ENCODE results near the gene TRAPPC3L.
A peak's percentile ranks its signal among the peaks of the same experiment; 100 is the strongest.

Gene TRAPPC3L

DNA sequence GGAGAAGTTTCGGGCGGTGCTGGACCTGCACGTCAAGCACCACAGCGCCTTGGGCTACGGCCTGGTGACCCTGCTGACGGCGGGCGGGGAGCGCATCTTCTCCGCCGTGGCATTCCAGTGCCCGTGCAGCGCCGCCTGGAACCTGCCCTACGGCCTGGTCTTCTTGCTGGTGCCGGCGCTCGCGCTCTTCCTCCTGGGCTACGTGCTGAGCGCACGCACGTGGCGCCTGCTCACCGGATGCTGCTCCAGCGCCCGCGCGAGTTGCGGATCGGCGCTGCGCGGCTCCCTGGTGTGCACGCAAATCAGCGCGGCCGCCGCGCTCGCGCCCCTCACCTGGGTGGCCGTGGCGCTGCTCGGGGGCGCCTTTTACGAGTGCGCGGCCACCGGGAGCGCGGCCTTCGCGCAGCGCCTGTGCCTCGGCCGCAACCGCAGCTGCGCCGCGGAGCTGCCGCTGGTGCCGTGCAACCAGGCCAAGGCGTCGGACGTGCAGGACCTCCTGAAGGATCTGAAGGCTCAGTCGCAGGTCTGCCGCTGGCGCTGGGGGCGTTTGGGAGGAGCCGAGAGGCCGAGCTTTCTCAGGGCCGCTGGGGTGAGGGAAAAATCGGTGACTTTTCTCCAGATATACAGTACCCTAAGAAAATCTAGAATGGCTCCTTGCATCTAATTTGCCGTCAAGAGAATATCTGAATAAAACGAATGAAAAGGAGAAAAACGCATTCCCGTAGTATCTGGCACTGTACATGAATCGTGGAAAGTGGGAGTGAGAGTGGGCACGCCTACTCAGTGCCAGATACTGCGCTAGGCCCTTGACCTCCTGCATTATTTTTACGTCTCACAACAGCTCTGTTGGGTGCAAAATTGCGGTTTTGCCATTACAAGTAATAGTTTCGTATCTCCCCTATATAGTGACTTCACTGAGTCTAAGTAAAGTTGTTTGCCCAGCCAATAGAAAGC lies 83.3 kb downstream of the TRAPPC3L start:
- TF ChIP-seq, protein P1, sequence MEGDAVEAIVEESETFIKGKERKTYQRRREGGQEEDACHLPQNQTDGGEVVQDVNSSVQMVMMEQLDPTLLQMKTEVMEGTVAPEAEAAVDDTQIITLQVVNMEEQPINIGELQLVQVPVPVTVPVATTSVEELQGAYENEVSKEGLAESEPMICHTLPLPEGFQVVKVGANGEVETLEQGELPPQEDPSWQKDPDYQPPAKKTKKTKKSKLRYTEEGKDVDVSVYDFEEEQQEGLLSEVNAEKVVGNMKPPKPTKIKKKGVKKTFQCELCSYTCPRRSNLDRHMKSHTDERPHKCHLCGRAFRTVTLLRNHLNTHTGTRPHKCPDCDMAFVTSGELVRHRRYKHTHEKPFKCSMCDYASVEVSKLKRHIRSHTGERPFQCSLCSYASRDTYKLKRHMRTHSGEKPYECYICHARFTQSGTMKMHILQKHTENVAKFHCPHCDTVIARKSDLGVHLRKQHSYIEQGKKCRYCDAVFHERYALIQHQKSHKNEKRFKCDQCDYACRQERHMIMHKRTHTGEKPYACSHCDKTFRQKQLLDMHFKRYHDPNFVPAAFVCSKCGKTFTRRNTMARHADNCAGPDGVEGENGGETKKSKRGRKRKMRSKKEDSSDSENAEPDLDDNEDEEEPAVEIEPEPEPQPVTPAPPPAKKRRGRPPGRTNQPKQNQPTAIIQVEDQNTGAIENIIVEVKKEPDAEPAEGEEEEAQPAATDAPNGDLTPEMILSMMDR (IDR thresholded peaks at IDR 0.05; ENCODE audit: borderline replicate concordance, insufficient read depth, low read depth, low read length), result no peak
- H3K4me3 ChIP-seq (ENCODE audit: low read depth, low read length), result peak overlapping the region; percentile 40

DNA sequence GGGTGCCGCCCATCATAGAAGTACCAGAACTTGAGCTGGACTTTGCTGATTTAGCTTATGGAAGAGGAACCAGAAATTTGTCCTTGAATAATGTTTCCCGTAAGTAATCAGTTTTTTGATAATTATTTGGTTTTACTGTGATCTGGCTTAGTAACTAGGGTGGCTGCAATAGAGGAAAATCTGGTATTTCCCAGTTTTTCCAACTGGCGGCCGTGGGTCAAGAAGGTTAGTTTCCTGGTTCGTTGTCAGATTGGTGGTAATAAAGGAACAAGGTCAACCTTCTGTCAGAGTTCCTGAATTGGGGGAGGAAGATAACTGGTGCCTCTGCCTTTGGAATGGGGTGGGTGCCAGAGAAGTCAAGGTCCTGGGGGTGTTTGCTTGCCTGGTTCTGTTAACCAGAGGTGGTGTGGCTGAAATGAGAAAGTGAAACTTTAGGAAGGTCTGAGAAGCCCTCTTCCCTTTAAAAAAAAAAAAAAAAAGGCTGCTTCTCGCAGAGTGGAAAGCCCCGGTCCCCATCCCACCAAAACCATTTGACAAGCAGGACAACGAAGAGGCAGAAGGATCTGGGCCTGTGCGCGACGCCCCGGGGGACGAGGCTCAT lies 84.1 kb downstream of the TRAPPC3L start, which contains the start of gene CALHM6:
Gene CALHM6 (plus strand): TSS at position 45 of the 601 bp plus-strand sequence. CDS start 555 bp downstream, at position 600.
- TF ChIP-seq, protein P1 (IDR thresholded peaks at IDR 0.05; ENCODE audit: borderline replicate concordance, insufficient read depth, low read depth, low read length), result no peak
- H3K4me3 ChIP-seq (ENCODE audit: low read depth, low read length), result peak within 1 kb of the TSS; percentile 40

GRCh38 chr6:116459927-116460326 lies 85.6 kb downstream of the TRAPPC3L start:
- TF ChIP-seq, protein P1 (IDR thresholded peaks at IDR 0.05; ENCODE audit: borderline replicate concordance, insufficient read depth, low read depth, low read length), result no peak
- no peak overlapping the region for H3K4me3 ChIP-seq (ENCODE audit: low read depth, low read length)

DNA sequence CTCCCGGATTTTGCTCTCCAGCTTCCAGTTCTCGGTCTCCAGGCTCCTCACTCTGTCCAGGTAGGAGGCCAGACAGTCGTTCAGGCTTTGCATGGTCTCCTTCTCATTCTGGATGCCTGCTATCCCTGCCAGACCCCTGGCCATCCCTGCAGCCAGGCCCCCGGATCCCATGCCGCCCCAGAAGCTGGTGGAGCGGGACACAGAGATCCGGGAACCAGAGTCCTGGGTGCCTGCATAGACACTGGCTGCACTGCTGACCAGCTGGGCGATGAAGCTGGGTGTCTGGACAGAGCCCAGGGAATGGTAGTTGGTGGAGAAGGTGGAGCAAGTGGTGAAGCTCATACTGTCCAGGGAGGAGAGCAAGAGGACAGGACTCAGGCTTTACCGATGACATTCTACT lies 87.2 kb downstream of the TRAPPC3L start:
- TF ChIP-seq, protein P1 (IDR thresholded peaks at IDR 0.05; ENCODE audit: borderline replicate concordance, insufficient read depth, low read depth, low read length), result no peak
- H3K4me3 ChIP-seq (ENCODE audit: low read depth, low read length), result no peak overlapping the region

GRCh38 chr6:116456927-116457326 lies 88.6 kb downstream of the TRAPPC3L start:
- no peak overlapping the region for H3K4me3 ChIP-seq (ENCODE audit: low read depth, low read length)
- TF ChIP-seq, protein P1 (IDR thresholded peaks at IDR 0.05; ENCODE audit: borderline replicate concordance, insufficient read depth, low read depth, low read length), result no peak

DNA sequence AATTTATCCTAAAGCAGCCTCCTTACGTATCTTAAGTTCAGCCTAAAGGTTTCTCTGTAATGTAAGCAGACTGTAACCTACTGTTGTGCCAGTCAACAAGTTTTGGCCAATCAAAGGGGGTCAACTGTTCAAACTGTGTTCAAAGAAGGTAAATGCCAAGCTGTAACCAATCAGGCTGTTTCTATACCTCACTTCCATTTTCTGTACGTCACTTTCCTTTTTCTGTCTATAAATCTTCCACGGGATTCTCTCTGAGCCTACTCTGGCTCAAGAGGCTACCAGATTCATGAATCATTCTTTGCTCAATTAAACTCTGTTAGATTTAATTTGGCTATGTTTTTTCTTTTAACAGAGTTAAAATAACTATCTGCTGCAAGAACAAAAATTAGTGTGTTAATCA lies 89.4 kb downstream of the TRAPPC3L start:
- H3K4me3 ChIP-seq (ENCODE audit: low read depth, low read length), result no peak overlapping the region
- TF ChIP-seq, protein P1 (IDR thresholded peaks at IDR 0.05; ENCODE audit: borderline replicate concordance, insufficient read depth, low read depth, low read length), result no peak

Data from GM12875 (cell line).